Mesendoderm (in vitro differentiated cells): ENCODE results near the gene RAB17.

ENCODE experiments used
- DNase-seq: peaks from one replicate; pipeline ENCODE4 v3.0.0; 2013
- H2AK5ac ChIP-seq: 2 replicates; pipeline ENCODE4 v1.6.1; 2013; ENCODE audit warnings: low read length, inconsistent platforms
- H2BK120ac ChIP-seq: 2 replicates; pipeline ENCODE4 v1.6.1; 2013; ENCODE audit warnings: low read depth, mild to moderate bottlenecking, low read length, moderate library complexity, mixed read lengths
- H2BK15ac ChIP-seq: replicated peaks from 2 replicates; pipeline ENCODE4 v1.6.1; 2013; ENCODE audit warnings: low read depth, mild to moderate bottlenecking, moderate library complexity
- H2BK5ac ChIP-seq: 2 replicates; pipeline ENCODE4 v1.6.1; 2013; ENCODE audit warnings: low read length, inconsistent platforms
- H3K18ac ChIP-seq: 2 replicates; pipeline ENCODE4 v1.6.1; 2013; ENCODE audit warnings: mild to moderate bottlenecking, low read length, mixed read lengths
- H3K23ac ChIP-seq: one replicate; pipeline ENCODE4 v1.6.1; 2013; ENCODE audit warnings: low read length
- H3K27ac ChIP-seq: 2 replicates; pipeline ENCODE4 v1.5.1; 2013; ENCODE audit warnings: low read depth, mild to moderate bottlenecking, inconsistent platforms, low read length, moderate library complexity
- H3K27me3 ChIP-seq: 2 replicates; pipeline ENCODE4 v1.6.1; 2013; ENCODE audit warnings: low read length, control low read depth, mild to moderate bottlenecking, inconsistent platforms; ENCODE audit not compliant: insufficient read depth, poor library complexity
- H3K36me3 ChIP-seq: 2 replicates; pipeline ENCODE4 v1.6.1; 2013; ENCODE audit warnings: low read length, inconsistent platforms; ENCODE audit not compliant: control insufficient read depth, insufficient read depth
- H3K4ac ChIP-seq: one replicate; pipeline ENCODE4 v1.6.1; 2013; ENCODE audit warnings: low read depth, mild to moderate bottlenecking, low read length, moderate library complexity
- H3K4me1 ChIP-seq: 2 replicates; pipeline ENCODE4 v1.6.1; 2013; ENCODE audit warnings: low read depth, low read length, inconsistent platforms; ENCODE audit not compliant: control insufficient read depth
- H3K4me2 ChIP-seq: 2 replicates; pipeline ENCODE4 v1.6.1; 2013; ENCODE audit warnings: low read length
- H3K4me3 ChIP-seq: 2 replicates; pipeline ENCODE4 v1.5.1; 2013; ENCODE audit warnings: mild to moderate bottlenecking, low read length
- H3K56ac ChIP-seq: one replicate; pipeline ENCODE4 v1.6.1; 2013; ENCODE audit warnings: low read length
- H3K79me1 ChIP-seq: 2 replicates; pipeline ENCODE4 v1.6.1; 2013; ENCODE audit warnings: low read length, inconsistent platforms
- H3K79me2 ChIP-seq: 2 replicates; pipeline ENCODE4 v1.6.1; 2013; ENCODE audit warnings: mild to moderate bottlenecking, low read length; ENCODE audit not compliant: control insufficient read depth, insufficient read depth
- H3K9ac ChIP-seq: 2 replicates; pipeline ENCODE4 v1.6.1; 2013; ENCODE audit warnings: low read length, inconsistent platforms
- H4K5ac ChIP-seq: one replicate; pipeline ENCODE4 v1.6.1; 2013; ENCODE audit warnings: low read length
- H4K8ac ChIP-seq: one replicate; pipeline ENCODE4 v1.6.1; 2013; ENCODE audit warnings: low read depth, mild to moderate bottlenecking, control low read depth, low read length, moderate library complexity
- WGBS: extraction: QIAGEN DNeasy Blood & Tissue Kit; methylation state at CpG from one replicate; pipeline ENCODE4 v1.1.7; 2013; ENCODE audit warnings: low lambda C conversion rate, missing lambda C conversion rate; ENCODE audit not compliant: insufficient coverage; ENCODE audit errors: extremely low coverage; 5-methylcytosine and 5-hydroxymethylcytosine counted together

RAB17 gene

GRCh38 chr2:237629739-237630138, 39.2 kb upstream of the RAB17 start:
- H3K18ac ChIP-seq = no peak overlapping the region
- peaks cover 6% of the 10 kb centered on the region for H3K4me1 ChIP-seq
- H2AK5ac ChIP-seq = no peak overlapping the region
- H2BK5ac ChIP-seq = no peak overlapping the region
- no CpG with 5 or more reads among the region's 8 CpGs for WGBS
- no peak overlapping the region for H3K9ac ChIP-seq
- no peak overlapping the region for H3K4me2 ChIP-seq
- no peak overlapping the region for H2BK120ac ChIP-seq
- H4K5ac ChIP-seq = no peak overlapping the region
- peaks cover 23% of the 10 kb centered on the region for H3K79me2 ChIP-seq
- H3K36me3 ChIP-seq = no peaks in the 10 kb centered on the region
- no peak overlapping the region for H3K23ac ChIP-seq
- H3K27ac ChIP-seq = no peak overlapping the region
- no peak overlapping the region for H2BK15ac ChIP-seq
- H3K79me1 ChIP-seq = peaks cover 24% of the 10 kb centered on the region
- H3K27me3 ChIP-seq = no peaks in the 10 kb centered on the region
- DNase-seq = no peak
- no peak overlapping the region for H3K4ac ChIP-seq
- no peak overlapping the region for H3K4me3 ChIP-seq
- H4K8ac ChIP-seq = no peak overlapping the region
- H3K56ac ChIP-seq = no peak overlapping the region

DNA sequence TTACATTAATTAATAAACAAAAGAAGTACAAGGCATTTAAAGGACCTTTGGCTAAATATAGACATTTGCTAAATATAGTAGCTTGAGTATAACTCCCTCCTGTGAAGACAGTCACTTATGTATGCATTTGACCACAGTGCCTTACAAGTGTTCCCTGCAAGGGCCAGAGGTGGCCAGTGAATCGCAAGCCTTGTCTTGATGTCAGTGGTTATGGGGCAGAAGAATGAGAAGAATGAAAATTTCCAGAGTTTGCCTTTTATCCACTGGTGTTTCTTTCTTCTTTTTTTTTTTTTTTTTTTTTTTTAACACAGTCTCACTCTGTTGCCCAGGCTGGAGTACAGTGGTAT, 38.6 kb upstream of the RAB17 start:
- Histone ChIP-seq H3K79me2 (peaks cover 23% of the 10 kb centered on the region), H3K4me1 (peaks cover 6% of the 10 kb centered on the region), H3K18ac (no peak overlapping the region), H2BK15ac (no peak overlapping the region), H2AK5ac (no peak overlapping the region), H3K36me3 (no peaks in the 10 kb centered on the region), H3K27ac (no peak overlapping the region), H4K8ac (no peak overlapping the region), H3K56ac (no peak overlapping the region), H3K4me3 (no peak overlapping the region), H3K4ac (no peak overlapping the region), H2BK5ac (no peak overlapping the region), H2BK120ac (no peak overlapping the region), H3K4me2 (no peak overlapping the region), H3K23ac (no peak overlapping the region), H3K27me3 (no peaks in the 10 kb centered on the region), H3K9ac (no peak overlapping the region), H4K5ac (no peak overlapping the region), H3K79me1 (peaks cover 21% of the 10 kb centered on the region)
- DNase-seq = no peak
- WGBS = no CpG with 5 or more reads among the region's 1 CpG

DNA sequence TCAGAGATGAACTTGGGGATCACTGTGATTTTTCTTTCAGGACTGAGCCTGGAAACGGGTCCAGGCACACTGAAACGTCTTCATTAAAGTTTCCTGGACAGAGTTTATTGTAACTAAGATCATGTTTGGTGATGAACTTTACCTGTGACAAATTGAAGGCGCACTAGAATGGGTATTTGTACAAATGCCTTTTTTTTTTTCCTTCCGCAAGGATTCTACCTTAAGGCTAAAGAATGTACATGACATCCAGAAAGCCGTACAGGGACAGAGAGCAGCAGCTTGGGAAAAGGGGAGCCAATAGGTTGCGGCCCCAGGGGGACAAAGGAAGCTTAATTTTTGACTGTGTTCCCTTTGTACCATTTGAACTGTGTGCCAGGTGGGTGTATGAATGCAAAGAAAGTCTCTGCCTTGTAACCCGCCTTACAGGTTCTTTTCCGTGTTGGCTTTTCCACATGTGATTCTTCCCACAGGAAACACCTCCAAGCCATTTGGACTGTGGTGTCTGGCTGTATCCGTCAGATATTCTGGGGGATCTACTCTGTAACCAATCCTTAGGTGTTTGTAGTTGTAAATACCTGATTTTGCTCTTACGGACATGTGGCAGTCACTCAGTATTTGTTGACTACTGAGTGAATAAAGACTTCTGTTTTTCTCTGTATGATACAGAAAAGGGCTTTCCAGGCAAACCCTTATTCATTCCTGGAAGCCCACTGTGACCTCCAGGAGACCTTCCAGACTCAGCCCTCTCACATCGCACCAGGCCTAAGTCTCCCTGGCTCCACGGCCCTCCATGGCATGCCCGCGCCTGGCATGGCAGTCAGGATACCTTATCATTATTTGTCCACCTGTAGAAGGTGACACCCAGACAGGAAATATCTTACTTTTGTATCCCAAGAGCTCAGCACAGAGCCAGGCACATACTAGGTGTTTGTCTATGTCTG, 38.0 kb upstream of the RAB17 start:
- no peak for DNase-seq
- no peaks in the 10 kb centered on the region for H3K27me3 ChIP-seq
- no peak overlapping the region for H3K27ac ChIP-seq

GRCh38 chr2:237627441-237628246, 37.1 kb upstream of the RAB17 start, which contains the start of gene LRRFIP1:
Gene LRRFIP1, plus strand, starts transcription at chr2:237627587. Its CDS starts 58 bp downstream, at chr2:237627645.
- H3K27ac ChIP-seq = no peak within 1 kb of the TSS
- peak within 1 kb of the TSS; percentile 93 for H3K18ac ChIP-seq
- peaks cover 18% of the 10 kb centered on the region for H3K79me2 ChIP-seq
- H3K56ac ChIP-seq = peak within 1 kb of the TSS; percentile 88
- peak within 1 kb of the TSS; percentile 92 for H3K4ac ChIP-seq
- H2BK120ac ChIP-seq = peak within 1 kb of the TSS; percentile 79
- no peak within 1 kb of the TSS for H4K5ac ChIP-seq
- no peak within 1 kb of the TSS for H2AK5ac ChIP-seq
- peak; percentile 29 for DNase-seq
- H3K79me1 ChIP-seq = peaks cover 12% of the 10 kb centered on the region
- H2BK5ac ChIP-seq = no peak within 1 kb of the TSS
- peak within 1 kb of the TSS; percentile 84 for H3K23ac ChIP-seq
- peak within 1 kb of the TSS; percentile 60 for H3K4me3 ChIP-seq
- H3K4me1 ChIP-seq = peaks cover 6% of the 10 kb centered on the region
- WGBS = no CpG with 5 or more reads among the region's 114 CpGs
- H3K9ac ChIP-seq = peak within 1 kb of the TSS; percentile 80
- no peak within 1 kb of the TSS for H2BK15ac ChIP-seq
- no peaks in the 10 kb centered on the region for H3K36me3 ChIP-seq
- peak within 1 kb of the TSS; percentile 93 for H3K4me2 ChIP-seq
- peak within 1 kb of the TSS; percentile 68 for H4K8ac ChIP-seq
- no peaks in the 10 kb centered on the region for H3K27me3 ChIP-seq

More for the DNA sequence above, 38.0 kb upstream of the RAB17 start:
- H3K4ac ChIP-seq = no peak overlapping the region
- peaks cover 21% of the 10 kb centered on the region for H3K79me2 ChIP-seq
- no peak overlapping the region for H2BK5ac ChIP-seq
- peak overlapping the region; percentile 80 for H3K9ac ChIP-seq
- H3K79me1 ChIP-seq = peaks cover 17% of the 10 kb centered on the region
- peak overlapping the region; percentile 88 for H3K56ac ChIP-seq
- no peak overlapping the region for H2AK5ac ChIP-seq
- WGBS = no CpG with 5 or more reads among the region's 14 CpGs
- H3K4me1 ChIP-seq = peaks cover 6% of the 10 kb centered on the region
- H3K18ac ChIP-seq = peak overlapping the region; percentile 93
- H3K4me2 ChIP-seq = peak overlapping the region; percentile 93
- H2BK120ac ChIP-seq = no peak overlapping the region
- no peak overlapping the region for H4K5ac ChIP-seq
- H2BK15ac ChIP-seq = no peak overlapping the region
- H3K4me3 ChIP-seq = peak overlapping the region; percentile 60
- no peak overlapping the region for H4K8ac ChIP-seq
- no peaks in the 10 kb centered on the region for H3K36me3 ChIP-seq
- H3K23ac ChIP-seq = peak overlapping the region; percentile 84

- Histone ChIP-seq H2BK15ac (no peak overlapping the region), H3K9ac (peak overlapping the region; percentile 73), H3K56ac (peak overlapping the region; percentile 85), H2AK5ac (no peak overlapping the region), H3K4me2 (peak overlapping the region; percentile 63), H2BK120ac (peak overlapping the region; percentile 79), H3K4me3 (peak overlapping the region; percentile 11), H3K79me1 (peaks cover 12% of the 10 kb centered on the region), H3K79me2 (peaks cover 18% of the 10 kb centered on the region), H3K4me1 (peaks cover 6% of the 10 kb centered on the region), H3K36me3 (no peaks in the 10 kb centered on the region), H3K27me3 (no peaks in the 10 kb centered on the region), H3K4ac (peak overlapping the region; percentile 92), H3K18ac (peak overlapping the region; percentile 93), H3K27ac (no peak overlapping the region), H4K8ac (peak overlapping the region; percentile 68), H3K23ac (no peak overlapping the region), H4K5ac (no peak overlapping the region), H2BK5ac (no peak overlapping the region)
- no CpG with 5 or more reads among the region's 54 CpGs for WGBS
- DNase-seq = peak; percentile 37
These were observed 36.4 kb upstream of the RAB17 start for GRCh38 chr2:237626813-237627440.
